SK-N-SH treated with all-trans-retinoic acid at 6 μM for 48 hours (cell line): ENCODE results near the gene TMEM54.

Source experiments
- ARNTL ChIP-seq: fragments of 450-650 bp; formaldehyde crosslinking; IDR thresholded peaks from 2 replicates; pipeline ENCODE4 v1.5.0; 2020; ENCODE audit warnings: low read depth, mild to moderate bottlenecking, moderate library complexity, borderline replicate concordance
- CREB5 ChIP-seq: fragments of 250-450 bp; sonication (Bioruptor Pico); IDR thresholded peaks from 2 replicates; pipeline ENCODE4 v1.5.1; 2020; ENCODE audit warnings: low read depth, mild to moderate bottlenecking, moderate library complexity
- ISL1 ChIP-seq: fragments of 250-450 bp; sonication (Bioruptor Pico); IDR thresholded peaks from 2 replicates; pipeline ENCODE4 v2.1.2; 2022; ENCODE audit warnings: mild to moderate bottlenecking, moderate library complexity
- OSR1 ChIP-seq: fragments of 250-450 bp; sonication (Bioruptor Pico); IDR thresholded peaks from 2 replicates; pipeline ENCODE4 v1.8.0; 2022; ENCODE audit warnings: moderate library complexity, mild to moderate bottlenecking, inconsistent platforms
- PATZ1 ChIP-seq: fragments of 250-450 bp; sonication (Bioruptor Pico); IDR thresholded peaks from 2 replicates; pipeline ENCODE4 v1.8.0; 2020; ENCODE audit warnings: mild to moderate bottlenecking, moderate library complexity, borderline replicate concordance
- PPARA ChIP-seq: fragments of 250-450 bp; sonication (Bioruptor Pico); IDR thresholded peaks from 2 replicates; pipeline ENCODE4 v1.5.0; 2020; ENCODE audit warnings: mild to moderate bottlenecking, borderline replicate concordance
- SNAI2 ChIP-seq: fragments of 250-450 bp; sonication (Bioruptor Pico); IDR thresholded peaks from 2 replicates; pipeline ENCODE4 v1.5.0; 2020; ENCODE audit warnings: mild to moderate bottlenecking, moderate library complexity
- TCF4 ChIP-seq: fragments of 250-450 bp; sonication (Bioruptor Pico); IDR thresholded peaks from 2 replicates; pipeline ENCODE4 v1.8.0; 2021; ENCODE audit warnings: mild to moderate bottlenecking, moderate library complexity, borderline replicate concordance
- ZFP3 ChIP-seq: fragments of 250-450 bp; sonication (Bioruptor Pico); IDR thresholded peaks from 2 replicates; pipeline ENCODE4 v1.5.0; 2020; ENCODE audit warnings: mild to moderate bottlenecking, moderate library complexity
- ZFP30 ChIP-seq: fragments of 450-650 bp; formaldehyde crosslinking; IDR thresholded peaks from 2 replicates; pipeline ENCODE4 v1.5.0; 2022; ENCODE audit warnings: mild to moderate bottlenecking, moderate library complexity
- ZNF565 ChIP-seq: fragments of 450-650 bp; formaldehyde crosslinking; conservative IDR thresholded peaks from 2 replicates; pipeline ENCODE4 v1.5.0; 2020; ENCODE audit warnings: low read depth, mild to moderate bottlenecking, moderate library complexity

GRCh38 chr1:32858791-32859190 lies 42.4 kb downstream of the TMEM54 start:
- TF ChIP-seq PATZ1 (CRISPR knock-in tag) = no peak
- TF ChIP-seq ARNTL (CRISPR knock-in tag) = no peak
- TF ChIP-seq SNAI2 (CRISPR knock-in tag) = no peak
- no peak for TF ChIP-seq PPARA (CRISPR knock-in tag)
- no peak for TF ChIP-seq ZFP30 (CRISPR knock-in tag)
- TF ChIP-seq TCF4 (CRISPR knock-in tag) = no peak
- no peak for TF ChIP-seq ZNF565
- no peak for TF ChIP-seq ISL1 (CRISPR knock-in tag)
- no peak for TF ChIP-seq ZFP3 (CRISPR knock-in tag)
- TF ChIP-seq CREB5 = no peak
- no peak for TF ChIP-seq OSR1 (CRISPR knock-in tag)
